GM12874 (cell line): ENCODE measurements around the gene PLPPR2.
A peak's percentile ranks its signal among the peaks of the same experiment; 100 is the strongest.

Experiments
- TF ChIP-seq, protein P1 (sequence below): IDR thresholded peaks from 2 replicates; pipeline ENCODE4 v1.5.1; 2011; ENCODE audit warnings: low read depth, mild to moderate bottlenecking, control low read depth, low read length, moderate library complexity; ENCODE audit not compliant: insufficient read depth

The PLPPR2 gene

DNA sequence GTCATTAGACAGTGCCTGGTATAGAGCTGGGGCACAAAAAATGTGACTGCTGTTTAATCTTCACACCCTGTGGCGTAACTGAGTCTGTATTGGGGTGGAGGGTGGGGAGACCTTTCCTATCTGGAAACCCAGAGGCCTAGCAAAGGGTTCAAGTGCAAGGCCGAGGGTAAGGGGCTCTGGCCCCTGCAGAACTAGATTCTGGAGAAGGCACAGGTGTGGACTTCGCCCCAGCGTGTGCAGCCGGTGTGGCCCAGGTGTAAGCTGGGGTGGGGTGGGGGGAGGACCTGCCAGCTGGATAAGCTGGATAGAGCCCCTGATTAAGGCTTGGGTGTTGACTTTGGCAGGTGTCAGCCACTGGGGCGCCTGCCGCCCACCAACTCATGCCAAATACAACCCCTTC, 17.1 kb upstream of the PLPPR2 start:
- TF ChIP-seq, protein P1, sequence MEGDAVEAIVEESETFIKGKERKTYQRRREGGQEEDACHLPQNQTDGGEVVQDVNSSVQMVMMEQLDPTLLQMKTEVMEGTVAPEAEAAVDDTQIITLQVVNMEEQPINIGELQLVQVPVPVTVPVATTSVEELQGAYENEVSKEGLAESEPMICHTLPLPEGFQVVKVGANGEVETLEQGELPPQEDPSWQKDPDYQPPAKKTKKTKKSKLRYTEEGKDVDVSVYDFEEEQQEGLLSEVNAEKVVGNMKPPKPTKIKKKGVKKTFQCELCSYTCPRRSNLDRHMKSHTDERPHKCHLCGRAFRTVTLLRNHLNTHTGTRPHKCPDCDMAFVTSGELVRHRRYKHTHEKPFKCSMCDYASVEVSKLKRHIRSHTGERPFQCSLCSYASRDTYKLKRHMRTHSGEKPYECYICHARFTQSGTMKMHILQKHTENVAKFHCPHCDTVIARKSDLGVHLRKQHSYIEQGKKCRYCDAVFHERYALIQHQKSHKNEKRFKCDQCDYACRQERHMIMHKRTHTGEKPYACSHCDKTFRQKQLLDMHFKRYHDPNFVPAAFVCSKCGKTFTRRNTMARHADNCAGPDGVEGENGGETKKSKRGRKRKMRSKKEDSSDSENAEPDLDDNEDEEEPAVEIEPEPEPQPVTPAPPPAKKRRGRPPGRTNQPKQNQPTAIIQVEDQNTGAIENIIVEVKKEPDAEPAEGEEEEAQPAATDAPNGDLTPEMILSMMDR: no peak

DNA sequence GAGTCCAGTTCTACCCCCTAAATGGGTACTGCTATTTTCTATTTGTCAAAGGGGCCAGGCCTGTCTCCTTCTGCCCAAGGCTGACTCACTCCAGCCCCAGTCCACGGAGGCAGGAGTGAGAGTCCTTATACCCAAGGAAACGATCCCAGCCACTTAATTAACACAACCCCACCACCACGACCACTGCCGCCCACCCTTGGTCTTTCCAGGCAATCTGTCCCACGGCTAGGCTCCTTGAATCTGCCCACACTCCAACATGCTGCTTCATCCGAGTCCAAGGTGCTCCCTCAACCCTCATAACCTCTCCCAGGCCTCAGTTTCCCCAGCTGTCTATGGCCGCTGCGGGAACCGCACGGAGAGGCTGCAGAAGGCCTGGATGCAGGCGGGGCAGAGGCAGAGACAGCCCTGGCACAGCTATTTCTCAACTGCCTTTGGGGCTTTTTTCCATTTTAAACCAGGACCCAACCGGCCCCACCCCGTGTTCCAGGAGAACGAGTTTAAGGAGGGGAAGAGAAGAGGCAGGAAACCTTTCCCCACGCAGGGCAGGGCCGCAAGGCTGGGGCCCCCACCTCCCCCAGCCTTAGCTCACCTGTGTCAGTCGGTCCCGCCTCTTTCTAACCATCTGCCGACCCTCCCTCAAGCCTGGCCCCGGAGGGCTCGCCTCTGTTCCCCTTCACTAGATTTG, 16.5 kb upstream of the PLPPR2 start:
- TF ChIP-seq, protein P1: no peak

DNA sequence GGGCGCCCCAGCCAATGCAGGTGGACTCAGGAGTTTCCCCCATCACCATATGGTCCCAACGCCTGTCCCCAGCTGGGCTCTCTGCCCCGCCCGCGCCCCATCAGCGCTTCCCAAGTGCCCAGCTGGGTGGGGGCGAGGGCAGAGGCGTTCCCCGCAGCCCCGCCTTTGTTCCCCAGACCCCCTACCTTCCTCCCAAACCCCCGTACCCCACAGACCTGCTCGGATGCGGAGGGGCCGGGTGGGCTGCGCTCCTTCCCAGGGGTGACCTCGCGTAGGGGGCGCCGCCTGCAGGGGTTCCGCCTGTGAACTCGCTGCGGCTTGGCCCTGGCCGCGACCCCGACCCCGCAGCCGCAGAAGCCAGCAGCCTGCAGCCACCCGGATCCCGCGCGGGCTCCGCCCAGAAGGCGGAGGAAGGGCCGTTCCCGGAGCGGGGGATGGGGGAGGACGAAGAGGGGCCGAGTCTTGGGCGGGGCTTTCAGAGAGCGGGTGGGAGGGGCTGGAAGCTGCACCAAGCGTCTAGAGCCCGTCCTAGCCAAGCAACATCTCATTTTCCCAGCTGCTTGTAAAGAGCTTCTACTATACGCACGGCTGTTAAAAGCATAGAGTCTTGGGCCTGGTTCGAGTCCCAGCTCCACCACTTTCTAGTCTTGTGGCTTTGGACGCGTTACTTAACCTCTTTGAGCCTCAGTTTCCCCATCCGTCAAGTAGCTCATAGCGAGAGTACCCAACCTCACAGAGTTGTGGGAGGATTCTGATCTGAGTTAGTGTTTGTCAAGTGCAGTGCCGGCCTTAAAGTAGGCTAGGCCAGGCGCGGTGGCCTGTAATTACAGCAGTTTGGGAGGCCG, 15.8 kb upstream of the PLPPR2 start, which contains the start of gene RAB3D:
Gene RAB3D (minus strand): TSS at position 404 of the 845 bp plus-strand sequence. CDS start 2,258 bp downstream, outside the sequence.
- TF ChIP-seq, protein P1: no peak

DNA sequence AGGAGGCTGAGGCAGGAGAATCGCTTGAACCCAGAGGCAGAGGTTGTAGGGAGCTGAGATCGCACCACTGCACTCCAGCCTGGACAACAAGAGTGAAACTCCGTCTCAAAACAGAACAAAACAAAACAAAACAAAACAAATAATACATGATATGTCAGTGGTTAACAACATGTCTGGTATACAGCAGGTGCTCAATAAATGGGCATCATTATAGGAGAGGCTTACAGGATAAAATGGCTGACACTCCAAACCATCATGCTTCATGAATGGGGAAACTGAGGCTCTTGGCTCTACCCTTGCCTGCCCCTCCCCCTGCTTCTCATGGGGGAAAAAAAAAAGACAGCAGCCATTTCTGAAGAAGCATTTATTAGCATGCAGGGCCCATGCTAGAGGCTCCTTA, 12.8 kb upstream of the PLPPR2 start:
- TF ChIP-seq, protein P1: no peak

DNA sequence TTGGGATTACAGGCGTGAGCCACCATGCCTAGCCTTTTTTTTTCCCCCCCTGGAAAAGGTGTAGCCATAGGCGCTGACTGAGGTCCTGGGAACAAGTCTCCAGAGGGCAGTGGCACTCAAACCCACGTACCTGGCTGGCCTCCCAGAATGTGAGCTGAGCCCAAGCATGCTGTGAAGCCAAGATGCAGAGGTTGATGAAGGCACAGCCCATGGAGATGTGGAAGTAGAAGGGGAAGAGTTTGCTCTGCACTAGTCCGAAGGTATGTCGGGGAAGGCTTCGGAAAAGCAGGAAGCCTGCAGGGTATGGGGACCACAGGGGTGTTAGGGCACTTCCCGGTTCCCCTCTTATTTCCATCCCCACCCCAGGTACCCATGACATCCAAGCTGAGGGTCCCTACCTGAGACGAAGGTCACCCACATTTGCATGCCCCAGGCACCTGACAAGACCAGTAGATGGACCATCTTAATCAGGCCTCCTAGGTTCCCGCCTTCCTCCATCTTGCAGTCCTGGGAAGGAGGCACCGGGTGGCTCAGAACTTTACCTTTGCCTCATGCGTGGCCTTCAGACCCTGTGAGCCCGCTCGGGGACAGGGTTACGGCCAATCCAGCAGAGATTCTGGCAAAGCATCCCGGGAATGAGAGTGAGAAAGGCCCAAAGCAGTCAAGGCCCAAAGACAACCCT, 10.0 kb upstream of the PLPPR2 start:
- TF ChIP-seq, protein P1: no peak

DNA sequence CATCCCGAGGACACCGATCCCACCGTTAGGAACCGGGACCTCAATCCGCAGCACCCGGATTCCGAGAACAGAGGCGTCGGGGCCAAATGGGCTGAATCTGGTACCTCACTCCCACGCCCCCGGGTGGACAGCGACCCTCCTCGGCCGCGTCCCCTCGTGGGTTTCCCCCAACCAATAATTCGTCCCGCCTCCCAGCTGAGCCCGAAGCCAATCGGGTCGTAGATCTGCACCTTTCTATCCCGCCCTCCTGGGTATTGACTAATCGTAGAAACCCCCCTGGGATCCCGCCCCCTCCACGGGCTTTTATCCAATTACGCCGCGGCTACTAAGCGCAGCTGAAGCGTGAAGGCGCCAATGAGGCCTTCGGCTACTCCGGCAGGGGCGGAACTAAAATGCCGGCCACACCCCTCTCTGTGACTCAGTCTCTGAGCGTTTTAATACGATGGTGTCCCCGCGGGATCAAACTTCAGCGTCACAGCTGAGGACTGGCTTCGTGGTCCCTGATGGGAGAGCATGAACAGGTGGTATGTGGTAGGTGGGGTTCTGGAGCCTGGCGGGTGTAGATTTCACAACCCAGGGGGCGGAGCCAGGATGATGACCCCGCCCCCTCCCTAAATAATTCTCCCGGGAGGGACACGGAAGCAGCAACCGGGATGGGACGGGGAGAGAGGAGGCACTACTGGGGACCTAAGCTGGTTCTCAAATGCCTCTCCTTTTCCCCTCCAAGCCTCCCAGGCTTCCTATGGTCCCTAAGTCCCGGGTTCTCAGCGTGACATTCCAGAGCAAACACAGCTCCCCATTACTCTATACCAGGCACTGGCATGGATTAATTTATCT, 8.9 kb upstream of the PLPPR2 start, which contains the start of the genes CCDC159 and TMEM205:
Gene CCDC159 (plus strand): TSS at position 416 of the 837 bp plus-strand sequence. CDS start 88 bp downstream, at position 504.
Gene TMEM205 (minus strand): TSS at position 165 of the 837 bp plus-strand sequence. CDS start 649 bp downstream, outside the sequence.
- TF ChIP-seq, protein P1: peak; percentile 15; the same call in 1 of the 2 replicates
